Liver (tissue), 3 donors: ENCODE data around the gene MRGPRX2.

Experiments used
- ATF3 ChIP-seq: IDR thresholded peaks from 2 replicates; pipeline ENCODE4 v1.6.1; 2016; ENCODE audit warnings: antibody characterized with exemption
- CTCF ChIP-seq: fragments of 150-350 bp; IDR thresholded peaks from 2 replicates; pipeline ENCODE4 v1.5.1; 2017; ENCODE audit warnings: improper control_type of control experiment, low read depth, low read length; ENCODE audit not compliant: missing input control
- GABPA ChIP-seq, 2 donors: IDR thresholded peaks in 1 of 2; conservative IDR thresholded peaks in 1 of 2; 2 replicates each; pipeline ENCODE4 v1.6.1; 2016; ENCODE audit warnings: antibody characterized with exemption in 2 of 2, mild to moderate bottlenecking in 1 of 2, moderate library complexity in 1 of 2
- HNF4A ChIP-seq, 2 donors: conservative IDR thresholded peaks; 2 replicates each; pipeline ENCODE4 v1.6.1; 2016; ENCODE audit warnings: antibody characterized with exemption in 2 of 2, mild to moderate bottlenecking in 2 of 2
- HNF4G ChIP-seq: IDR thresholded peaks from 2 replicates; pipeline ENCODE4 v1.6.1; 2016; ENCODE audit warnings: antibody characterized with exemption
- JUND ChIP-seq, 2 donors: IDR thresholded peaks; 2 replicates each; pipeline ENCODE4 v1.6.1; 2016; ENCODE audit warnings: antibody characterized with exemption in 2 of 2
- MAX ChIP-seq: IDR thresholded peaks from 2 replicates; pipeline ENCODE4 v1.6.1; 2016; ENCODE audit warnings: antibody characterized with exemption
- NR2F2 ChIP-seq: IDR thresholded peaks from 2 replicates; pipeline ENCODE4 v1.6.1; 2016; ENCODE audit warnings: antibody characterized with exemption
- RAD21 ChIP-seq, 2 donors: IDR thresholded peaks; 2 replicates each; pipeline ENCODE4 v1.6.1; 2016; ENCODE audit warnings: antibody characterized with exemption in 2 of 2, mild to moderate bottlenecking in 2 of 2
- REST ChIP-seq: IDR thresholded peaks from 2 replicates; pipeline ENCODE4 v1.6.1; 2016; ENCODE audit warnings: antibody characterized with exemption, mild to moderate bottlenecking
- SP1 ChIP-seq: IDR thresholded peaks from 2 replicates; pipeline ENCODE4 v1.6.1; 2018; ENCODE audit warnings: antibody characterized with exemption, mild to moderate bottlenecking
- YY1 ChIP-seq: IDR thresholded peaks from 2 replicates; pipeline ENCODE4 v1.6.1; 2016; ENCODE audit warnings: antibody characterized with exemption, mild to moderate bottlenecking
- ZBTB33 ChIP-seq: IDR thresholded peaks from 2 replicates; pipeline ENCODE4 v1.6.1; 2016; ENCODE audit warnings: antibody characterized with exemption
- donor health status: healthy.
- donor health status: healthy.

- TF ChIP-seq RAD21 (IDR thresholded peaks at IDR 0.05) (no peak), CTCF (no peak), HNF4A (conservative IDR thresholded peaks at IDR 0.05) (no peak), GABPA (IDR thresholded peaks at IDR 0.05 in 1 of 2, conservative IDR thresholded peaks at IDR 0.05 in 1 of 2) (no peak), MAX (no peak), JUND (IDR thresholded peaks at IDR 0.05) (no peak), ATF3 (no peak), REST (no peak), ZBTB33 (no peak), YY1 (no peak), NR2F2 (peak; percentile 26), HNF4G (no peak), SP1 (no peak)
Measured at GRCh38 chr11:19087658-19088057, 27.1 kb upstream of the MRGPRX2 start.
